Hepatocyte (in vitro differentiated cells): ENCODE results near the gene MYH7B.

ENCODE experiments used
- EZH2 ChIP-seq: fragments of 200-600 bp; sonication (generic); IDR thresholded peaks from 2 replicates; pipeline ENCODE4 v1.6.1; 2016; ENCODE audit warnings: antibody characterized with exemption, mild to moderate bottlenecking, borderline replicate concordance
- EZH2phosphoT487 ChIP-seq: fragments of 200-600 bp; sonication (generic); IDR thresholded peaks from one replicate; pipeline ENCODE4 v1.6.1; 2018; ENCODE audit warnings: antibody characterized with exemption, mild to moderate bottlenecking, low read depth, moderate library complexity; ENCODE audit not compliant: unreplicated experiment, severe bottlenecking
- TF ChIP-seq, protein P1 (sequence below): fragments of 200-600 bp; sonication (generic); IDR thresholded peaks from 2 replicates; pipeline ENCODE4 v1.5.1; 2016; ENCODE audit warnings: antibody characterized with exemption, mild to moderate bottlenecking; ENCODE audit not compliant: poor library complexity

- TF ChIP-seq, protein P1, sequence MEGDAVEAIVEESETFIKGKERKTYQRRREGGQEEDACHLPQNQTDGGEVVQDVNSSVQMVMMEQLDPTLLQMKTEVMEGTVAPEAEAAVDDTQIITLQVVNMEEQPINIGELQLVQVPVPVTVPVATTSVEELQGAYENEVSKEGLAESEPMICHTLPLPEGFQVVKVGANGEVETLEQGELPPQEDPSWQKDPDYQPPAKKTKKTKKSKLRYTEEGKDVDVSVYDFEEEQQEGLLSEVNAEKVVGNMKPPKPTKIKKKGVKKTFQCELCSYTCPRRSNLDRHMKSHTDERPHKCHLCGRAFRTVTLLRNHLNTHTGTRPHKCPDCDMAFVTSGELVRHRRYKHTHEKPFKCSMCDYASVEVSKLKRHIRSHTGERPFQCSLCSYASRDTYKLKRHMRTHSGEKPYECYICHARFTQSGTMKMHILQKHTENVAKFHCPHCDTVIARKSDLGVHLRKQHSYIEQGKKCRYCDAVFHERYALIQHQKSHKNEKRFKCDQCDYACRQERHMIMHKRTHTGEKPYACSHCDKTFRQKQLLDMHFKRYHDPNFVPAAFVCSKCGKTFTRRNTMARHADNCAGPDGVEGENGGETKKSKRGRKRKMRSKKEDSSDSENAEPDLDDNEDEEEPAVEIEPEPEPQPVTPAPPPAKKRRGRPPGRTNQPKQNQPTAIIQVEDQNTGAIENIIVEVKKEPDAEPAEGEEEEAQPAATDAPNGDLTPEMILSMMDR: no peak
- TF ChIP-seq EZH2 (no peak), EZH2phosphoT487 (no peak)
Measured at GRCh38 chr20:34983995-34984735, 28.5 kb downstream of the MYH7B start.
